Stimulated activated CD4-positive, alpha-beta T cell treated with anti-CD3 and anti-CD28 coated beads, Interleukin-2, amount 100 ng/mL, for 48 hours (primary cell): ENCODE measurements around the gene SLC44A1.

Experiments used
- DNase-seq, 2 donors: peaks; one replicate each; pipeline ENCODE4 v3.0.0-alpha.2; 2020

SLC44A1 gene

GRCh38 chr9:105275938-105276337 is 31.5 kb downstream of the SLC44A1 start:
- DNase-seq: no peak

- DNase-seq: no peak
These were observed 34.3 kb downstream of the SLC44A1 start for GRCh38 chr9:105278751-105279150.

GRCh38 chr9:105280691-105281090 is 36.2 kb downstream of the SLC44A1 start:
- no peak for DNase-seq

- no peak for DNase-seq
These were observed 36.8 kb downstream of the SLC44A1 start for GRCh38 chr9:105281272-105281671.

- no peak for DNase-seq
These were observed 37.5 kb downstream of the SLC44A1 start for GRCh38 chr9:105281926-105282325.

- DNase-seq: no peak
These were observed 38.6 kb downstream of the SLC44A1 start for GRCh38 chr9:105282870-105283621.

GRCh38 chr9:105283795-105284194 is 39.3 kb downstream of the SLC44A1 start:
- DNase-seq: no peak

GRCh38 chr9:105284463-105284862 is 40.0 kb downstream of the SLC44A1 start:
- no peak for DNase-seq

GRCh38 chr9:105286098-105286497 is 41.6 kb downstream of the SLC44A1 start:
- DNase-seq: no peak

- no peak for DNase-seq
These were observed 44.9 kb downstream of the SLC44A1 start for GRCh38 chr9:105289305-105289704.

- DNase-seq: no peak
These were observed 46.0 kb downstream of the SLC44A1 start for GRCh38 chr9:105290418-105290817.

- no peak for DNase-seq
These were observed 46.5 kb downstream of the SLC44A1 start for GRCh38 chr9:105290954-105291353.

GRCh38 chr9:105291422-105291859 is 47.0 kb downstream of the SLC44A1 start:
- no peak for DNase-seq

GRCh38 chr9:105291938-105292337 is 47.5 kb downstream of the SLC44A1 start:
- DNase-seq: no peak

- no peak for DNase-seq
These were observed 49.0 kb downstream of the SLC44A1 start for GRCh38 chr9:105293408-105293807.

- no peak for DNase-seq
These were observed 50.7 kb downstream of the SLC44A1 start for GRCh38 chr9:105295201-105295550.

- no peak for DNase-seq
These were observed 51.5 kb downstream of the SLC44A1 start for GRCh38 chr9:105295986-105296385.

GRCh38 chr9:105296445-105296844 is 52.0 kb downstream of the SLC44A1 start:
- DNase-seq: no peak

GRCh38 chr9:105296877-105297287 is 52.4 kb downstream of the SLC44A1 start:
- no peak for DNase-seq

GRCh38 chr9:105297442-105298075 is 53.1 kb downstream of the SLC44A1 start:
- DNase-seq: no peak

GRCh38 chr9:105299190-105299854 is 54.9 kb downstream of the SLC44A1 start:
- no peak for DNase-seq

GRCh38 chr9:105302728-105303127 is 58.3 kb downstream of the SLC44A1 start:
- DNase-seq: no peak

GRCh38 chr9:105305856-105306255 is 61.4 kb downstream of the SLC44A1 start:
- DNase-seq: no peak
